ENCODE data around the gene DNAJB1. TPM values are rescaled to one million over a fixed set of nuclear protein-coding genes. Genes with fewer than 3 reads are reported as not detected.

The DNAJB1 gene
- total and polyA plus RNA-seq, 10 of the 15 experiments (the other 5 are each of a cell fraction or from before 2014, with no cell fraction given): 4.8 to 65.8 (median 34.9) TPM

- no peak overlapping the region for H3K27ac ChIP-seq (ENCODE audit: control insufficient read depth, insufficient read depth)
- H3K4me3 ChIP-seq: no peak overlapping the region
- DNase-seq (ENCODE audit: low read depth, low spot score): no peak
- SMC1A ChIA-PET (ENCODE audit: uncharacterized antibody, unreplicated experiment): interaction anchor here (1.1 kb wide), 1 partner anchor 9 kb away, joined by 3 read pairs; no protein-coding TSS in a partner anchor
- intact Hi-C loops (cut with micrococcal nuclease; ENCODE audit: unreplicated experiment): no loop called here
- FAIRE-seq: no peak
- H3K4me1 ChIP-seq (ENCODE audit: control insufficient read depth, insufficient read depth, low read length): peaks cover 9% of the 10 kb centered on the region
- CTCF ChIA-PET: interaction anchor here (1.6 to 4.9 kb wide), 2 partner anchors 14 to 38 kb away, joined by 8 to 41 read pairs; no protein-coding TSS in a partner anchor
- peak overlapping the region; percentile 64; the same call in 1 of the 2 replicates for H3K4me2 ChIP-seq (ENCODE audit: control insufficient read depth, insufficient read depth)
- peaks cover 3% of the 10 kb centered on the region; the same call in 1 of the 2 replicates for H4K20me1 ChIP-seq (ENCODE audit: control insufficient read depth, insufficient read depth)
- ATAC-seq: no peak
- no peak overlapping the region for H3K9ac ChIP-seq (ENCODE audit: control insufficient read depth, insufficient read depth, low read length)
- WGBS (ENCODE audit: insufficient coverage, insufficient replicate concordance, low lambda C conversion rate, missing lambda C conversion rate): 96% methylated on average over 22 of the region's 22 CpGs
- no peak overlapping the region for H2AFZ ChIP-seq (ENCODE audit: control insufficient read depth, low read depth, low read length)
- peaks cover 30% of the 10 kb centered on the region for H3K79me2 ChIP-seq (ENCODE audit: control insufficient read depth, insufficient read depth, low read length)
- H3K36me3 ChIP-seq (ENCODE audit: control insufficient read depth in 2 of 2, insufficient read depth in 2 of 2, low read length in 1 of 2): peaks cover 0 to 11% of the 10 kb centered on the region in 2 experiments; a peak in 3 of 4 replicates
- POLR2A ChIA-PET: interaction anchor here (1.6 to 2.7 kb wide), 2 partner anchors 10 to 53 kb away, joined by 3 to 12 read pairs; partner anchors contain the start of genes NDUFB7 and TECR
- no peaks in the 10 kb centered on the region for H3K27me3 ChIP-seq (replicated peaks in 1 of 2; ENCODE audit: control insufficient read depth in 2 of 2, insufficient read depth in 2 of 2, low read length in 1 of 2)
- RAD21 ChIA-PET (ENCODE audit: unreplicated experiment): no interaction called here
- BruUV-seq (replicated peaks): no TSS peak
- no peaks in the 10 kb centered on the region for H3K9me3 ChIP-seq (replicated peaks; ENCODE audit: control insufficient read depth, insufficient read depth, low read length)
- in situ Hi-C loops (cut with MboI): no loop called here
- no peak for TF ChIP-seq ZBTB4 (CRISPR knock-in tag; IDR thresholded peaks at IDR 0.05)
- no peak for TF ChIP-seq SIN3A (IDR thresholded peaks at IDR 0.05; ENCODE audit: low read depth, low read length)
- no peak for TF ChIP-seq NFYB (IDR thresholded peaks at IDR 0.05; ENCODE audit: insufficient read depth, low read depth, low read length)
- no peak for TF ChIP-seq TAF1 (IDR thresholded peaks at IDR 0.05; ENCODE audit: borderline replicate concordance, low read depth, low read length)
- TF ChIP-seq SRF (IDR thresholded peaks at IDR 0.05; ENCODE audit: low read depth in 2 of 2, low read length in 2 of 2): no peak
- TF ChIP-seq SREBF2 (IDR thresholded peaks at IDR 0.05; ENCODE audit: low read length): no peak
- TF ChIP-seq LARP7 (IDR thresholded peaks at IDR 0.05): no peak
- no peak for TF ChIP-seq TBL1XR1 (IDR thresholded peaks at IDR 0.05; ENCODE audit: low read depth, low read length)
- TF ChIP-seq WRNIP1 (IDR thresholded peaks at IDR 0.05; ENCODE audit: borderline replicate concordance, low read depth, low read length): no peak
- TF ChIP-seq IKZF1 (conservative IDR thresholded peaks at IDR 0.05): no peak
- TF ChIP-seq CEBPZ (IDR thresholded peaks at IDR 0.05; ENCODE audit: low read depth, low read length): no peak
- TF ChIP-seq BCLAF1 (IDR thresholded peaks at IDR 0.05): no peak
- TF ChIP-seq MYC (IDR thresholded peaks at IDR 0.05; ENCODE audit: insufficient read depth, insufficient read length, insufficient replicate concordance, low read length, severe bottlenecking): no peak
Observed at GRCh38 chr19:14519245-14519859, 1.2 kb upstream of the DNAJB1 start.
